HG03108 (cell line): ENCODE results near the gene RMC1.
"Not testable (repeated sequence)": the region's sequence is repeated elsewhere in the genome, so short reads cannot be mapped to it uniquely, and the experiment has no call there.

ENCODE experiments used
- ATAC-seq: cut with Tn5 transposase; IDR thresholded peaks from one replicate; pipeline ENCODE4 v1.9.1; 2021; ENCODE audit warnings: moderate library complexity; ENCODE audit not compliant: unreplicated experiment

RMC1 gene

GRCh38 chr18:23556145-23556780 lies 53.0 kb downstream of the RMC1 start:
- ATAC-seq: no peak

- ATAC-seq: not testable (repeated sequence)
Observed at GRCh38 chr18:23557511-23557910, 54.2 kb downstream of the RMC1 start.

GRCh38 chr18:23560186-23560585 lies 56.9 kb downstream of the RMC1 start:
- no peak for ATAC-seq

- ATAC-seq: no peak
Observed at GRCh38 chr18:23563377-23564043, 60.2 kb downstream of the RMC1 start.

GRCh38 chr18:23565916-23566547 lies 62.7 kb downstream of the RMC1 start:
- ATAC-seq: no peak

GRCh38 chr18:23567671-23568070 lies 64.4 kb downstream of the RMC1 start:
- no peak for ATAC-seq

- no peak for ATAC-seq
Observed at GRCh38 chr18:23568281-23569138, 65.2 kb downstream of the RMC1 start.

- ATAC-seq: no peak
Observed at GRCh38 chr18:23569299-23570063, 66.2 kb downstream of the RMC1 start.

- ATAC-seq: no peak
Observed at GRCh38 chr18:23570912-23571504, 67.7 kb downstream of the RMC1 start.

- ATAC-seq: no peak
Observed at GRCh38 chr18:23572012-23572411, 68.7 kb downstream of the RMC1 start.

- no peak for ATAC-seq
Observed at GRCh38 chr18:23572570-23572969, 69.3 kb downstream of the RMC1 start.

GRCh38 chr18:23573020-23573419 lies 69.7 kb downstream of the RMC1 start:
- no peak for ATAC-seq

- ATAC-seq: peak; percentile 48
Observed at GRCh38 chr18:23573626-23574431, 70.5 kb downstream of the RMC1 start.

GRCh38 chr18:23574611-23575308 lies 71.4 kb downstream of the RMC1 start:
- no peak for ATAC-seq

- ATAC-seq: no peak
Observed at GRCh38 chr18:23575309-23575651, 72.0 kb downstream of the RMC1 start.

- ATAC-seq: not testable (repeated sequence)
Observed at GRCh38 chr18:23577521-23577920, 74.2 kb downstream of the RMC1 start.

- no peak for ATAC-seq
Observed at GRCh38 chr18:23578067-23578701, 74.9 kb downstream of the RMC1 start.

GRCh38 chr18:23578891-23579653 lies 75.8 kb downstream of the RMC1 start:
- no peak for ATAC-seq
